ENCODE data around the gene EEF1AKMT3. TPM values are rescaled to one million over a fixed set of nuclear protein-coding genes. Genes with fewer than 3 reads are reported as not detected.

Gene EEF1AKMT3
- total RNA-seq, 2 experiments from 2014 or later = 4.0 to 4.3 TPM

GRCh38 chr12:57738661-57739237, 33.7 kb upstream of the EEF1AKMT3 start, which contains the start of gene AGAP2:
Gene AGAP2 (minus strand): TSS chr12:57738742. CDS start chr12:57738246, 496 bp downstream.
- Mint-ChIP-seq H3K27me3 (no peaks in the 10 kb centered on the region), H3K27ac (peak within 1 kb of the TSS; percentile 69), H3K4me1 (ENCODE audit: low read depth) (peaks cover 35% of the 10 kb centered on the region), H3K9me3 (no peaks in the 10 kb centered on the region), H3K4me3 (peak within 1 kb of the TSS; percentile 98), H3K36me3 (ENCODE audit: low read depth) (peaks cover 14% of the 10 kb centered on the region)
- intact Hi-C loops (cut with micrococcal nuclease) = no loop called here
- DNase-seq (no peak), ATAC-seq (no peak)
- no peak for TF ChIP-seq CTCF (IDR thresholded peaks at IDR 0.05)
- POLR2A ChIA-PET = no interaction called here
- CTCF ChIA-PET = interaction anchor here (1.0 to 1.3 kb wide), 2 partner anchors 18 to 155 kb away, joined by 3 read pairs; no protein-coding TSS in a partner anchor

GRCh38 chr12:57739387-57739786, 33.0 kb upstream of the EEF1AKMT3 start:
- H3K9me3 Mint-ChIP-seq = no peaks in the 10 kb centered on the region
- H3K27ac Mint-ChIP-seq = peak overlapping the region; percentile 69
- no peaks in the 10 kb centered on the region for H3K27me3 Mint-ChIP-seq
- no peak for DNase-seq
- TF ChIP-seq CTCF (IDR thresholded peaks at IDR 0.05) = no peak
- intact Hi-C loops (cut with micrococcal nuclease) = no loop called here
- ATAC-seq = no peak
- peaks cover 14% of the 10 kb centered on the region for H3K36me3 Mint-ChIP-seq (ENCODE audit: low read depth)
- H3K4me1 Mint-ChIP-seq (ENCODE audit: low read depth) = peaks cover 42% of the 10 kb centered on the region
- peak overlapping the region; percentile 98 for H3K4me3 Mint-ChIP-seq
- POLR2A ChIA-PET = interaction anchor here (2.5 kb wide), 1 partner anchor 17 kb away, joined by 9 read pairs; no protein-coding TSS in a partner anchor
- CTCF ChIA-PET = interaction anchor here (1.0 to 1.3 kb wide), 2 partner anchors 17 to 156 kb away, joined by 3 read pairs; no protein-coding TSS in a partner anchor

GRCh38 chr12:57739914-57740538, 32.4 kb upstream of the EEF1AKMT3 start:
- POLR2A ChIA-PET = interaction anchor here (0.8 to 2.5 kb wide), 5 partner anchors 11 to 127 kb away, joined by 3 to 9 read pairs (median 4); partner anchors contain the start of gene CYP27B1
- CTCF ChIA-PET = interaction anchor here (1.3 to 2.8 kb wide), 2 partner anchors 17 to 156 kb away, joined by 3 to 29 read pairs; no protein-coding TSS in a partner anchor
- Mint-ChIP-seq H3K27ac (peak overlapping the region; percentile 93), H3K4me3 (peak overlapping the region; percentile 98), H3K27me3 (no peaks in the 10 kb centered on the region), H3K4me1 (ENCODE audit: low read depth) (peaks cover 47% of the 10 kb centered on the region), H3K9me3 (no peaks in the 10 kb centered on the region), H3K36me3 (ENCODE audit: low read depth) (peaks cover 18% of the 10 kb centered on the region)
- intact Hi-C loops (cut with micrococcal nuclease) = no loop called here
- no peak for TF ChIP-seq CTCF (IDR thresholded peaks at IDR 0.05)
- ATAC-seq = no peak
- DNase-seq = no peak

GRCh38 chr12:57740656-57741412, 31.6 kb upstream of the EEF1AKMT3 start:
- Mint-ChIP-seq H3K27ac (peak overlapping the region; percentile 93), H3K9me3 (no peaks in the 10 kb centered on the region), H3K27me3 (no peaks in the 10 kb centered on the region), H3K4me1 (ENCODE audit: low read depth) (peaks cover 55% of the 10 kb centered on the region), H3K36me3 (ENCODE audit: low read depth) (peaks cover 25% of the 10 kb centered on the region), H3K4me3 (peak overlapping the region; percentile 98)
- ChIA-PET CTCF (interaction anchor here (0.9 to 2.8 kb wide), 18 partner anchors 9 to 163 kb away, joined by 3 to 29 read pairs (median 4); partner anchors contain the start of genes B4GALNT1, CDK4 and OS9), POLR2A (interaction anchor here (0.8 to 2.5 kb wide), 12 partner anchors 8 to 128 kb away, joined by 3 to 11 read pairs (median 3); partner anchors contain the start of genes CDK4 and CYP27B1)
- no peak for TF ChIP-seq CTCF (IDR thresholded peaks at IDR 0.05)
- DNase-seq = peak; percentile 91
- peak; percentile 62 for ATAC-seq
- intact Hi-C loops (cut with micrococcal nuclease) = no loop called here

All from activated CD8-positive, alpha-beta T cell treated with anti-CD3 and anti-CD28 coated beads for 36 hours (primary cell).